LNCAP (cell line): Measurements from ENCODE around the gene ZNF787.

Experiments used
- CTCF ChIP-seq: fragments of 450-650 bp; IDR thresholded peaks from 2 replicates; pipeline ENCODE4 v1.5.1; 2017; ENCODE audit warnings: mild to moderate bottlenecking

The ZNF787 gene

GRCh38 chr19:56159009-56159559 lies 38.0 kb upstream of the ZNF787 start:
- TF ChIP-seq CTCF = no peak

GRCh38 chr19:56158170-56158757 lies 37.2 kb upstream of the ZNF787 start:
- TF ChIP-seq CTCF = no peak

GRCh38 chr19:56156768-56157167 lies 35.7 kb upstream of the ZNF787 start:
- no peak for TF ChIP-seq CTCF

DNA sequence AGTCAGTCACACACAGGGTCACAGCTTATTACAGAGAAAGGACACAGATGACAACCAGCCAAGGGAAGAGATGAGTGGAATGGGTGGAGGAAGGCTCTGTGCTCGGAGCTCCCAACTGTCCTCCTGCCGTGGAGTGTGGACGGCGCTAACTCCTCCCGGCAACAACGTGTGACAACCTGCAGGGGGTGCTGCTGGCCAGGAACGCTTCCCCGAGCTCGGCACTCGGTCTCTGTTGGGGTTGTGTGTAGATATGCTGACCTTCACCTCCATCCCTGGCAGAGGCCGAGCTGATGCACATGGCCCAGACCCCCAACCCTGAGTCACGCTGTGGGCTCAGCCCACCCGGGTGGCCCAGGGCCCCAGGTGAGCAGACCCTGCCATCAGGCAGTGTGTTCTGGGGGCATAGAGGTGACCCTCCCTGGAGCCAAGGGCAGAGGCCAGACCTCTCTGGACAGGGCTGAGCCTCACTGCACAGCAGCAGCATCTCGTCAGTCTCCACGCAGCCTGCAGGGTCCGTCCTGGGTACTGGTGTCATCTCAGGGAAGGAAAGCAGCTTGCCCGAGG lies 34.1 kb upstream of the ZNF787 start:
- peak; percentile 37; the same call in 1 of the 2 replicates for TF ChIP-seq CTCF

DNA sequence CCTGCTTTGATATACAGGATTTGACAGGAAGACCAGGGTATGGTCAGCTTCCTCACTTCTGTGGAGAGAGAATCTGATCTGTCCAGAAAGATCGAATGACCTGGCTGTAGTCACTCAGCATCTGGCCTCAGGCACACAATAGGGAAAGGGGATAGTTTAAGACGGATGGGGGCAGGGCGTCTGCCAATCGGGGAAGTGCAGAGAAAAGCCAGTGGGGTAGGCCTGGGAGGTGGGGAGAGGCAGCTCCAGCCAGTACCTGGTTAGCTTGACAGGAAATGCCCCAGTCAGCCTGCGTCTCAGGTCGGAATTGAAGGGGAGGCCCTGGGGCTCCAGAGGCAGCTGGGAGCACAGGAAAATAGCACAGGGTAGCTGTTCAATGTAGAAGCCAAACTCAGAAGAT lies 32.4 kb upstream of the ZNF787 start:
- TF ChIP-seq CTCF = no peak

- TF ChIP-seq CTCF = no peak
These were observed 31.5 kb upstream of the ZNF787 start for GRCh38 chr19:56152644-56153043.

- TF ChIP-seq CTCF = no peak
These were observed 29.3 kb upstream of the ZNF787 start for GRCh38 chr19:56150358-56150757.
